Activated CD8-positive, alpha-beta T cell treated with anti-CD3 and anti-CD28 coated beads, Interleukin-2, amount 10 ng/mL, durations not matched to agents 7 days and 5 days (primary cell): ENCODE measurements around the gene OFD1. TPM values are rescaled to one million over a fixed set of nuclear protein-coding genes. Genes with fewer than 3 reads are reported as not detected.

Experiments
- ATAC-seq: fragments of 150-1000 bp; cut with Tn5 transposase; one replicate; pipeline ENCODE4 v1.10.0; 2021; ENCODE audit warnings: moderate library complexity
- CTCF ChIA-PET: fragments of 350-600 bp; sonication (Branson Sonifier 250); formaldehyde crosslinking; loops from one replicate; lab custom pipeline; 2021; ENCODE audit warnings: antibody characterized with exemption; lab: Charles Lee
- POLR2A ChIA-PET: fragments of 350-600 bp; sonication (Branson Sonifier 250); formaldehyde crosslinking; loops from one replicate; lab custom pipeline; 2021; ENCODE audit warnings: antibody characterized with exemption; lab: Charles Lee
- DNase-seq: peaks from one replicate; pipeline ENCODE4 v3.0.0-alpha.2; 2020
- H3K27ac Mint-ChIP-seq: one replicate; pipeline ENCODE4 v1.8.0; 2021; ENCODE audit warnings: mild to moderate bottlenecking, mixed read lengths
- H3K27me3 Mint-ChIP-seq: one replicate; pipeline ENCODE4 v1.8.0; 2021; ENCODE audit warnings: low read depth, mixed read lengths
- H3K36me3 Mint-ChIP-seq: one replicate; pipeline ENCODE4 v1.8.0; 2021; ENCODE audit warnings: low read depth, mixed read lengths
- H3K4me1 Mint-ChIP-seq: one replicate; pipeline ENCODE4 v1.8.0; 2021; ENCODE audit warnings: low read depth, mixed read lengths
- H3K4me3 Mint-ChIP-seq: one replicate; pipeline ENCODE4 v1.8.0; 2021; ENCODE audit warnings: mild to moderate bottlenecking, mixed read lengths
- H3K9me3 Mint-ChIP-seq: one replicate; pipeline ENCODE4 v1.8.0; 2022; ENCODE audit warnings: mixed read lengths; ENCODE audit not compliant: insufficient read depth
- total RNA-seq, 2 experiments: library from RNA; stranded (reverse); gene quantifications; one replicate each; pipeline ENCODE4 v1.2.3, GENCODE V29; 2021

The OFD1 gene
- total RNA-seq, 2 experiments from 2014 or later, result 29.6 to 30.4 TPM

DNA sequence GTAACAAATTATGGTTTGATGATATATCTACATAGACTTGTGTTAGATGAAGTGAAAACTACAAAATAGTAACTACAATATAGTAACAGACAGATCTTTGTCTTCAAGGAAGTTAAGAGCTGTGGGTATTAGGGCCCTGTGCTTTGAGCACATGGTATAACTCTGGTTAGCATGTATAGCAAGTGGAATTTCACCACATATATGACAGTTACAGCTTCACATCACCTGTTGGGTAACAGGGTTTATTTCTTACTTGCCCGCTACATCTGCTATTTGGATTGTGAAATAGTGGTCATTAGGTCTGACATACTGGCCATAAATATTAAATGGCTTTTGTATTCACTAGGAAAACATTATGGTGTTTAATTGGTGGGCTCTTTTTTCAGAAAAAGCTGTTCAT lies 20.2 kb downstream of the OFD1 start:
- DNase-seq (no peak), ATAC-seq (no peak)
- ChIA-PET POLR2A (interaction anchor here (0.5 to 1.6 kb wide), 4 partner anchors 19 to 67 kb away, joined by 3 to 7 read pairs (median 3); partner anchors contain the start of gene OFD1), CTCF (interaction anchor here (0.7 to 1.9 kb wide), 4 partner anchors 19 to 277 kb away, joined by 3 to 7 read pairs (median 4); partner anchors contain the start of genes OFD1 and TRAPPC2)
- H3K4me3 Mint-ChIP-seq, result no peak overlapping the region
- peaks cover 42% of the 10 kb centered on the region for H3K36me3 Mint-ChIP-seq
- H3K4me1 Mint-ChIP-seq, result peaks cover 24% of the 10 kb centered on the region
- no peaks in the 10 kb centered on the region for H3K27me3 Mint-ChIP-seq
- H3K27ac Mint-ChIP-seq, result peak overlapping the region; percentile 52
- H3K9me3 Mint-ChIP-seq, result no peaks in the 10 kb centered on the region

DNA sequence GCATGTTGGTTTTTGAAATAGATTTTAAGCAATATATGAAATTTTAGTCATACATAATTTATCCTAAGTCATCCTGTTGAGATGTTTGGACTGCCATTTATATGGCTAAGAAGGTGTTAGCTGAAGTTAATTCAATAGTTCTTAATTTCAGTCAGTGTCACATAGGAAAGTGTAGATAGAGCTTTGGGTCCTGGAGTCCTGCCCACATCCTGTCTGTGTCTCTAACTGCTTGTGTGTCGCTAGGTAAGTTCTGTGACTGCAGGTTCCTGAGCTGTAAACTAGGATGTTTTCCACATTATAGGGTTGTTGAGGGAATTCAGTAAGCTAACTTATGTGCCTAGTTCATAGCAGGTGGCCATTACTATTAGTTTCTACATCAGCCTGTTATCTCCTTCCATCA lies 20.7 kb downstream of the OFD1 start:
- POLR2A ChIA-PET, result interaction anchor here (0.5 to 1.6 kb wide), 4 partner anchors 19 to 67 kb away, joined by 3 to 7 read pairs (median 3); partner anchors contain the start of gene OFD1
- Mint-ChIP-seq H3K36me3 (peaks cover 41% of the 10 kb centered on the region), H3K27me3 (no peaks in the 10 kb centered on the region), H3K4me1 (peaks cover 23% of the 10 kb centered on the region), H3K27ac (peak overlapping the region; percentile 52), H3K9me3 (no peaks in the 10 kb centered on the region), H3K4me3 (no peak overlapping the region)
- peak; percentile 86 for ATAC-seq
- CTCF ChIA-PET, result interaction anchor here (0.7 to 1.9 kb wide), 5 partner anchors 19 to 932 kb away, joined by 3 to 7 read pairs (median 3); partner anchors contain the start of genes OFD1 and TRAPPC2
- peak; percentile 34 for DNase-seq

DNA sequence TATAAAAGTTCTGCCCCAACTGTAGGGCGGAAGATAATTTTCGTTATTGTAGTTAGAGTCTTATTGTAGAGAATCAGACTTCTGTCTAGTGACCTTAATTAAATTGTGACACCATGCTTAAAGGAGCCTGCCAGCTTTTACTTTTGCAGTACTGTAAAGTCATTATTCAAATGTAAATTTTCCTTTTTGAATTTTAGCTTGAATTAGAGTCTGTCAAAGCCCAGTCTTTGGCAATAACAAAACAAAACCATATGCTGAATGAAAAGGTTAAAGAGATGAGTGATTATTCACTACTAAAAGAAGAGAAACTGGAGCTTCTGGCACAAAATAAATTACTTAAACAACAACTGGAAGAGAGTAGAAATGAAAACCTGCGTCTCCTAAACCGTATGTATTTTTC lies 21.8 kb downstream of the OFD1 start:
- DNase-seq (no peak), ATAC-seq (no peak)
- Mint-ChIP-seq H3K9me3 (no peaks in the 10 kb centered on the region), H3K4me1 (peaks cover 16% of the 10 kb centered on the region), H3K4me3 (no peak overlapping the region), H3K27ac (no peak overlapping the region), H3K36me3 (peaks cover 42% of the 10 kb centered on the region), H3K27me3 (no peaks in the 10 kb centered on the region)
- ChIA-PET POLR2A (no interaction called here), CTCF (interaction anchor here (1.1 kb wide), 1 partner anchor 933 kb away, joined by 3 read pairs; no protein-coding TSS in a partner anchor)

DNA sequence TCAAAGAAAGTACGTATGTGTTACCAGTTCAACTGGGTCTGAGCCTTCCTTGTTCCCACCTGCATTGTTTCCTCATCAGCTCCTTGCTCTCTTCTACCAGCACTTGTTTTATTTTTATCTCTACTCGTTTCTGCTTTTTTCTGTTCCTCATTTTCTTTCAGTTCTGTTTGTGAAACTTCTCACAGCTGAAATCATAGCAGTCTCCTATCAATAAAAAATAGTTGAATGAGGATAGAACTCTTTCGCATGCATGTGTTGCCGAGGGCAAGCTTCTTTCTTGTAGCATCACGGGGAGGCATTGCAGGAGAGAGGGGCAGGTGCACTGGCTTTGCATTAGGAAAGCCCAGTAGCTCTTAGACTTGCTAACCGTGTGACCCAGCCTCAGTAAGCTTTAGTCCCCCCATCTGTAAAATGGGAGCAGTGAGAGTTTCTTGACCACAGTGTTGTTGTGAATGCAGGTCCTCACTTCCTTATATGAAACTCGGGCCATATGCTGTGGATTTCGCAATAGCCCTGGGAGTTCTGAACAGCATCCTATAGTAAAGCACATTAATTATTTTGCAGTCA lies 24.7 kb downstream of the OFD1 start:
- Mint-ChIP-seq H3K9me3 (no peaks in the 10 kb centered on the region), H3K4me1 (peaks cover 10% of the 10 kb centered on the region), H3K27me3 (no peaks in the 10 kb centered on the region), H3K4me3 (no peak overlapping the region), H3K27ac (no peak overlapping the region), H3K36me3 (peaks cover 28% of the 10 kb centered on the region)
- ATAC-seq (no peak), DNase-seq (no peak)
- POLR2A ChIA-PET, result no interaction called here
- CTCF ChIA-PET, result interaction anchor here (1.2 kb wide), 1 partner anchor 9 kb away, joined by 4 read pairs; no protein-coding TSS in a partner anchor

DNA sequence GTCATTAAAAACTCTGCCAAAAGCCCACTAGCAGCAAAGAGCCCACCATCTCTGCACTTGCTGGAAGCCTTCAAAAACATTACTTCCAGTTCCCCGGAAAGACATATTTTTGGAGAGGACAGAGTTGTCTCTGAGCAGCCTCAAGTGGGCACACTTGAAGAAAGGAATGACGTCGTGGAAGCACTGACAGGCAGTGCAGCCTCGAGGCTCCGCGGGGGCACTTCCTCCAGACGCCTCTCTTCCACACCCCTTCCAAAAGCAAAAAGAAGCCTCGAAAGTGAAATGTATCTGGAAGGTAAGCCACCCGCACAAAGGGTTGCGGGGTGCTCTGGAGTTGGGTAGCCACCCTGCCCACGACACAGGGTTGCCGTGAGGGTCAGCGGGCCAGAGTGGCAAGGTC lies 25.9 kb downstream of the OFD1 start:
- Mint-ChIP-seq H3K27ac (no peak overlapping the region), H3K9me3 (no peaks in the 10 kb centered on the region), H3K36me3 (peaks cover 20% of the 10 kb centered on the region), H3K27me3 (no peaks in the 10 kb centered on the region), H3K4me1 (peaks cover 2% of the 10 kb centered on the region), H3K4me3 (no peak overlapping the region)
- ChIA-PET CTCF (interaction anchor here (1.2 to 1.5 kb wide), 3 partner anchors 10 to 11 kb away, joined by 3 to 4 read pairs (median 4); no protein-coding TSS in a partner anchor), POLR2A (no interaction called here)
- ATAC-seq (no peak), DNase-seq (no peak)

DNA sequence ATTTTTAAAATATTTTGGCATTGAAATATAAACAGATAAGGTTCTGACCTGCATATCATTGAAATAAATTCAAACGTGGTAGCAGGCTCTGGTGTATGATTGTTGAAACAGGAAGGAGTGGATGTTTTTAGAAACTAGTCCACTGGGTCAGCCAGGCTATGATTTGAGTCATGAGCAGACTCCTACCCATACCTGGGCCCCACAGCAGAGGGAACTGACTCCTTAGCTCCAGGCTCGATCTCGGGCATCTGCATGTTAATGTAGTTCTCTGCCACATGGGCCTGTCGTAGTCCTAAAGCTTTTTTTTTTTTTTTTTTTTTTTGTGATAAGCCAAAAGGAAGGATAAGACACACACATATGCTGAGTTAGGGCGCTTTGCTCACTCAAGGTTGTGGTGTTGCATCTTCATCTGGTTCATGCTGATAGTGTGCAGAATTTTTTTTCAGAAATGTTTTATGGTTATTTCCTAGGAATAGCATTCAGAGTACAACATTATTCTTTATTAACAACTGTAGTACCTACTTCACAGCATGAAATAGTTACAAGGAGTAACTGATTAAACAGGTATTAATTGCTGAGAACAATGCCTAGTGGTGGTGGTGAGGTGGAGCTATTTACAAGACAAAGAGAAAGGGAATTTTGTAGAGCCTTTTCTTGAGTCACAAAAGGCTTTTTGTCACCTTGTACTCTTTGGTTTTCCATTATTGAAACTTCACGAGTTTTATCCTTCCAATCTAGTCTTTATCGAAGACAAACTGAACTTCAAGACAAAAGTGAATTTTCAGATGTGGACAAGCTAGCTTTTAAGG lies 27.3 kb downstream of the OFD1 start:
- H3K36me3 Mint-ChIP-seq, result peaks cover 30% of the 10 kb centered on the region
- no peaks in the 10 kb centered on the region for H3K27me3 Mint-ChIP-seq
- ChIA-PET CTCF (interaction anchor here (1.0 to 1.5 kb wide), 3 partner anchors 9 to 11 kb away, joined by 3 to 4 read pairs (median 4); no protein-coding TSS in a partner anchor), POLR2A (interaction anchor here (0.8 kb wide), 1 partner anchor 27 kb away, joined by 3 read pairs; the partner anchor contains the start of genes OFD1 and TRAPPC2)
- ATAC-seq, result no peak
- H3K9me3 Mint-ChIP-seq, result no peaks in the 10 kb centered on the region
- DNase-seq, result no peak
- H3K4me1 Mint-ChIP-seq, result no peaks in the 10 kb centered on the region
- no peak overlapping the region for H3K4me3 Mint-ChIP-seq
- no peak overlapping the region for H3K27ac Mint-ChIP-seq

DNA sequence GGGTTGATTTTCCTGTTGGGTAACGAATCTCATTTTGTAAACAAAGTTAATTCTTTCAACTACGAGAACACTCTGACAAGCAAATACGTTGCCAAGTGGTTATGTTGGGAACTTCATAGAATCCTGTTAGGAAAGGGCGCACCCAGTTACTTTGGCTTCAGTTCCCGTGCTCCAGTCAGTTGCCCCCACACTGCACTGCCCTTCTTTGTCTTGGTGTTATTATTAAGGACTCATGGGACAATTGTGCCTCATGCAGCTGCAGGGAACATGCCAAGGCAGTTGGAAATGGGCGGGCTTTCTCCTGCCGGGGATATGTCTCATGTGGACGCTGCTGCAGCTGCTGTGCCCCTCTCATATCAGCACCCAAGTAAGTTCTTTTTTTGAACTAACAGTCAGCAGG lies 28.9 kb downstream of the OFD1 start:
- H3K36me3 Mint-ChIP-seq, result peaks cover 30% of the 10 kb centered on the region
- ChIA-PET POLR2A (no interaction called here), CTCF (interaction anchor here (0.9 kb wide), 1 partner anchor 9 kb away, joined by 3 read pairs; no protein-coding TSS in a partner anchor)
- no peak overlapping the region for H3K4me3 Mint-ChIP-seq
- ATAC-seq (no peak), DNase-seq (no peak)
- no peaks in the 10 kb centered on the region for H3K27me3 Mint-ChIP-seq
- H3K9me3 Mint-ChIP-seq, result no peaks in the 10 kb centered on the region
- H3K4me1 Mint-ChIP-seq, result no peaks in the 10 kb centered on the region
- H3K27ac Mint-ChIP-seq, result no peak overlapping the region

DNA sequence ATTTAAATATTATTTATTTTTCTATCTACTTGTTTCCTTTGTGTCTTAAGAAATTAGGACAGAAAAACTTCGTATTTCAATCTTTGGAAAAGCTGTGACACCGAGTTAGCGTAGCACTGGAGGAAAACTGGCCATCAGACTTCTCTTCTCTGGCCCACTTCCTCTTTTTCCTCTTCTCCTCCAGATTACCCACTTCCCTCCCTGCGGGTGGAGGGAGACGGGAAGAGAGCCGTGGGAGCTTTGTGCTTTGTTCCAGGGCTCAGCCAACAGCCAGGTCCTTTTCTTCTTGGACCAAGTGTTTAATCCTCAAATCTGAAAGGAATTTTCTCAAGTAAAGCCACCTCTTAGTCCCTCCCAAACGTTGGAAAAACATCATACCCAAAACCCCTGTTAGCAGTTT lies 29.7 kb downstream of the OFD1 start:
- no peak for ATAC-seq
- Mint-ChIP-seq H3K4me1 (no peaks in the 10 kb centered on the region), H3K4me3 (no peak overlapping the region), H3K27me3 (no peaks in the 10 kb centered on the region), H3K27ac (no peak overlapping the region), H3K36me3 (peaks cover 35% of the 10 kb centered on the region), H3K9me3 (no peaks in the 10 kb centered on the region)
- CTCF ChIA-PET, result no interaction called here
- POLR2A ChIA-PET, result no interaction called here
- DNase-seq, result no peak

DNA sequence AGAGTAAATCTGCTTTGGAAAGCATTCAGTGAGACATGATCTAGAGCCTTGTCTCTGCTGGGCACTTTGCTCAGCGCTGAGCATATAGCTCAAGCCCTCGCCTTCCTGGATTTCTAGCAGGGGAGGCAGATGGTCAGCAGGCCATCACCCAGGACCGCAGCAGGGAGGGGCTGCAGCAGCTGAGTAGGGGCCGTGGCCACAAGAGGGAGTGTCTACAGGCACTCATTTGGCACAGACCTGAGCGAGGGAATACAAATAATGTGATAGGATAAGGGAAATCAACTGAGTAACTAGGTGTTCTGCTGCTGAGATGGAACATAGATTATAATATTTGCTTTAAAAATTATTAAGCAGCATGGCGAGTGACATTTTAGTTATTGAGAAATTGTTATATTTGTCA lies 30.2 kb downstream of the OFD1 start:
- H3K9me3 Mint-ChIP-seq, result no peaks in the 10 kb centered on the region
- DNase-seq (no peak), ATAC-seq (no peak)
- peaks cover 39% of the 10 kb centered on the region for H3K36me3 Mint-ChIP-seq
- H3K27me3 Mint-ChIP-seq, result no peaks in the 10 kb centered on the region
- no peaks in the 10 kb centered on the region for H3K4me1 Mint-ChIP-seq
- ChIA-PET CTCF (no interaction called here), POLR2A (no interaction called here)
- no peak overlapping the region for H3K4me3 Mint-ChIP-seq
- H3K27ac Mint-ChIP-seq, result no peak overlapping the region

DNA sequence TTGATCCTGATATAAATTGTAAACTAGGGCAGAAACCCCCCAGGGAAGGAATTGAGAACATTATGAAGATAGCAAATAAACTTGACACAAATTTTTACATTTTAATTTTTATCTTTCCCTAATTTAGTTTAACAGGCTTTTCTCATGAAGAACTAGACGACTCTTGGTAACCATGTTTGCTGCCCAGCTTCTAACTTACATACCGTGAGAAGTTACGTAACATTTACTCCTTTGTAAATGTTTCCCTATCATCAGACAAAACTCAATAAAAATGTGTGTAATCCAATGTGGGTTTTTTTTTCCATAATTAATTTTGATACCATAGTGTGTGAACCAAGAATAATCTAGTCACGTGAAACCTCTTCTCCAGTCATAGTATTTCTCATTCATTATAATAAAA lies 34.4 kb downstream of the OFD1 start:
- Mint-ChIP-seq H3K4me1 (peaks cover 6% of the 10 kb centered on the region), H3K4me3 (no peak overlapping the region), H3K27me3 (no peaks in the 10 kb centered on the region), H3K9me3 (no peaks in the 10 kb centered on the region), H3K36me3 (peaks cover 46% of the 10 kb centered on the region), H3K27ac (no peak overlapping the region)
- POLR2A ChIA-PET, result no interaction called here
- DNase-seq (no peak), ATAC-seq (no peak)
- CTCF ChIA-PET, result no interaction called here

DNA sequence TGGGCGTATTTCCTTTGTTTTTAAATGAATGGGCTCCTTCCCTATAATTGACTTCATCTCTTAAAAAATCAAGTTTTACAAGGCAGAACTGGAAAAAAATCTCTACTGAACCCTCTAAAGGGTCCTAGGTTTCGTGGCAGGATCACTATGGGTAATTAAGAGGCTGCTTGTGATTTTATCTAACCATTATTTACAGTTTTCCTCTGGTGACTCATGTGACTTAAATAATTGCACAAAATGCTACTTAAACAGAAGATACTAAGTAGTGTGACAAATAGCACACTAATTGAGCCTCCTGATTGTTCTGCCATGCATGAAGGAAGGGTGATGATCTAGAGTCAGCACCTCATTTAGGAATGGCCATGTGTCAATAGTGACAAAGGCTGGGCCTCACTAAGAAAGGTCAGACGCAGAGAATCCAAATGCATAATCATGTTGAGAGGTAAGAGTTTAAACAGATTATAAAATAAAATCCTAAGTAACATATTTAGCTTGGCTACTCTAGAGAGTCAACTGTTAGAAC lies 35.5 kb downstream of the OFD1 start:
- POLR2A ChIA-PET, result no interaction called here
- Mint-ChIP-seq H3K27ac (no peak overlapping the region), H3K27me3 (no peaks in the 10 kb centered on the region), H3K4me3 (no peak overlapping the region), H3K4me1 (peaks cover 6% of the 10 kb centered on the region), H3K9me3 (no peaks in the 10 kb centered on the region), H3K36me3 (peaks cover 55% of the 10 kb centered on the region)
- DNase-seq (no peak), ATAC-seq (no peak)
- CTCF ChIA-PET, result interaction anchor here (1.5 kb wide), 1 partner anchor 9 kb away, joined by 4 read pairs; no protein-coding TSS in a partner anchor
